ENCODE results near the gene KCTD15. TPM values are rescaled to one million over a fixed set of nuclear protein-coding genes. Genes with fewer than 3 reads are reported as not detected.

Gene KCTD15
- total RNA-seq, 1 experiment from 2014 or later, result 59.9 TPM

DNA sequence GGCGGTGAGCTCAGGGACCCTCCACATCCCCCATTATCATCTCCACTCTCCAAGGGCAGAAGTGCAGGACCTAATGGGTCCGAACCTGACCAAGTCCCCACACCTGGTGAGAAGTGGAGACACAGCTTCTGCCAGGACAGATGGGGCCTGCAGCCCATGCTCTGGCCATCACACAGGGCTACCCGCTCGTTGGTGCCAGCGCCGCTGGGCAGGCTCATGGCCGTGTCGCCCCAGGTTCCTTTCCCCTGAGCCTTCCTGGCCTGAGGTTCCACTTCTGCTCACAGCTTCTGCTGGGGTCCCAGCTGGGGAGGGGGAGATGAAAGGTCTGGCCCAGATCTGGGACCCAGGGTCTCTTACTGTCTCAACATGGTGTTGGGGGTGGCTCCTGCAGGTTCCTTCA, 48.4 kb upstream of the KCTD15 start:
- no CpG with 5 or more reads among the region's 8 CpGs for WGBS (ENCODE audit: extremely low coverage, insufficient read length, low lambda C conversion rate)

More for the DNA sequence above, 48.4 kb upstream of the KCTD15 start:
- H3K79me1 ChIP-seq (ENCODE audit: insufficient read depth, low read depth, low read length, poor library complexity, severe bottlenecking), result no peaks in the 10 kb centered on the region
- DNase-seq, result no peak
- no peak overlapping the region for H3K4me3 Mint-ChIP-seq
- no peak overlapping the region for H4K91ac ChIP-seq (ENCODE audit: insufficient read length, low read depth, low read length)
- no peaks in the 10 kb centered on the region for H3K27me3 ChIP-seq (ENCODE audit: insufficient read depth, low read length)
- H3K56ac ChIP-seq (ENCODE audit: insufficient read length, low read depth, low read length), result no peak overlapping the region
- TF ChIP-seq, protein P1, sequence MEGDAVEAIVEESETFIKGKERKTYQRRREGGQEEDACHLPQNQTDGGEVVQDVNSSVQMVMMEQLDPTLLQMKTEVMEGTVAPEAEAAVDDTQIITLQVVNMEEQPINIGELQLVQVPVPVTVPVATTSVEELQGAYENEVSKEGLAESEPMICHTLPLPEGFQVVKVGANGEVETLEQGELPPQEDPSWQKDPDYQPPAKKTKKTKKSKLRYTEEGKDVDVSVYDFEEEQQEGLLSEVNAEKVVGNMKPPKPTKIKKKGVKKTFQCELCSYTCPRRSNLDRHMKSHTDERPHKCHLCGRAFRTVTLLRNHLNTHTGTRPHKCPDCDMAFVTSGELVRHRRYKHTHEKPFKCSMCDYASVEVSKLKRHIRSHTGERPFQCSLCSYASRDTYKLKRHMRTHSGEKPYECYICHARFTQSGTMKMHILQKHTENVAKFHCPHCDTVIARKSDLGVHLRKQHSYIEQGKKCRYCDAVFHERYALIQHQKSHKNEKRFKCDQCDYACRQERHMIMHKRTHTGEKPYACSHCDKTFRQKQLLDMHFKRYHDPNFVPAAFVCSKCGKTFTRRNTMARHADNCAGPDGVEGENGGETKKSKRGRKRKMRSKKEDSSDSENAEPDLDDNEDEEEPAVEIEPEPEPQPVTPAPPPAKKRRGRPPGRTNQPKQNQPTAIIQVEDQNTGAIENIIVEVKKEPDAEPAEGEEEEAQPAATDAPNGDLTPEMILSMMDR (conservative IDR thresholded peaks at IDR 0.05), result no peak
- no peak overlapping the region for H2BK20ac ChIP-seq (ENCODE audit: low read depth, low read length, poor library complexity, severe bottlenecking)
- H3K79me2 ChIP-seq (ENCODE audit: insufficient read depth, low read length), result no peaks in the 10 kb centered on the region
- H2AFZ ChIP-seq (ENCODE audit: low read length), result no peak overlapping the region
- no peak overlapping the region for H2AK5ac ChIP-seq (ENCODE audit: insufficient read length, low read length)
- no peaks in the 10 kb centered on the region; a peak in 1 of 7 replicates for H3K36me3 Mint-ChIP-seq (ENCODE audit: insufficient read depth in 1 of 3, low read depth in 3 of 3)
- no peak overlapping the region for H3K27ac Mint-ChIP-seq
- H3K4me2 ChIP-seq (ENCODE audit: insufficient read depth, insufficient read length, low read length), result no peak overlapping the region
- no peak overlapping the region for H3K9ac ChIP-seq (ENCODE audit: extremely low read depth, insufficient read length, low read length)
- H2BK12ac ChIP-seq (ENCODE audit: insufficient read length, low read depth, low read length), result no peak overlapping the region
- H4K8ac ChIP-seq (replicated peaks; ENCODE audit: insufficient read length, low read depth, low read length), result no peak overlapping the region
- H3K14ac ChIP-seq (ENCODE audit: insufficient read depth, low read length), result no peak overlapping the region
- H3K23ac ChIP-seq (ENCODE audit: insufficient read length, low read depth, low read length), result no peak overlapping the region
- no peak overlapping the region for H3K27ac ChIP-seq (ENCODE audit: insufficient read length, low read depth, low read length)
- no peaks in the 10 kb centered on the region for H3K23me2 ChIP-seq (ENCODE audit: insufficient read length, low read depth, low read length, poor library complexity, severe bottlenecking)
- H2BK5ac ChIP-seq (ENCODE audit: insufficient read length, low read length), result no peak overlapping the region
- no peak overlapping the region for H2BK120ac ChIP-seq (ENCODE audit: low read depth, low read length, poor library complexity, severe bottlenecking)
- H3T11ph ChIP-seq (ENCODE audit: low read length), result no peak overlapping the region
- H2BK15ac ChIP-seq (ENCODE audit: low read depth, low read length), result no peak overlapping the region
- H3K18ac ChIP-seq (ENCODE audit: insufficient read length, low read depth, low read length), result no peak overlapping the region
- H3K4me1 ChIP-seq (ENCODE audit: insufficient read depth, low read length), result no peaks in the 10 kb centered on the region
- H3K4me1 Mint-ChIP-seq, result peaks cover 0 to 3% of the 10 kb centered on the region in 2 experiments; a peak in 1 of 4 replicates
- no peaks in the 10 kb centered on the region for H3K9me3 ChIP-seq (ENCODE audit: control insufficient read depth, low read depth, low read length)
- peaks cover 10% of the 10 kb centered on the region for H3K27me3 Mint-ChIP-seq (ENCODE audit: low read depth)
- no peaks in the 10 kb centered on the region for H3K9me3 Mint-ChIP-seq
- H3K4ac ChIP-seq (ENCODE audit: low read depth, low read length), result no peak overlapping the region
- H4K5ac ChIP-seq (ENCODE audit: insufficient read length, low read depth, low read length), result no peak overlapping the region
- H4K20me1 ChIP-seq (ENCODE audit: control insufficient read depth, insufficient read depth, insufficient read length), result no peaks in the 10 kb centered on the region

Measured in H9 (cell line).